ENCODE results near the gene TECR. TPM values are rescaled to one million over a fixed set of nuclear protein-coding genes. Genes with fewer than 3 reads are reported as not detected.
A peak's percentile ranks its signal among the peaks of the same experiment; 100 is the strongest.

The TECR gene
- total and polyA plus RNA-seq, 2 donors (not counting 3 experiments of a cell fraction or from before 2014, with no cell fraction given), result 109 to 193 TPM

DNA sequence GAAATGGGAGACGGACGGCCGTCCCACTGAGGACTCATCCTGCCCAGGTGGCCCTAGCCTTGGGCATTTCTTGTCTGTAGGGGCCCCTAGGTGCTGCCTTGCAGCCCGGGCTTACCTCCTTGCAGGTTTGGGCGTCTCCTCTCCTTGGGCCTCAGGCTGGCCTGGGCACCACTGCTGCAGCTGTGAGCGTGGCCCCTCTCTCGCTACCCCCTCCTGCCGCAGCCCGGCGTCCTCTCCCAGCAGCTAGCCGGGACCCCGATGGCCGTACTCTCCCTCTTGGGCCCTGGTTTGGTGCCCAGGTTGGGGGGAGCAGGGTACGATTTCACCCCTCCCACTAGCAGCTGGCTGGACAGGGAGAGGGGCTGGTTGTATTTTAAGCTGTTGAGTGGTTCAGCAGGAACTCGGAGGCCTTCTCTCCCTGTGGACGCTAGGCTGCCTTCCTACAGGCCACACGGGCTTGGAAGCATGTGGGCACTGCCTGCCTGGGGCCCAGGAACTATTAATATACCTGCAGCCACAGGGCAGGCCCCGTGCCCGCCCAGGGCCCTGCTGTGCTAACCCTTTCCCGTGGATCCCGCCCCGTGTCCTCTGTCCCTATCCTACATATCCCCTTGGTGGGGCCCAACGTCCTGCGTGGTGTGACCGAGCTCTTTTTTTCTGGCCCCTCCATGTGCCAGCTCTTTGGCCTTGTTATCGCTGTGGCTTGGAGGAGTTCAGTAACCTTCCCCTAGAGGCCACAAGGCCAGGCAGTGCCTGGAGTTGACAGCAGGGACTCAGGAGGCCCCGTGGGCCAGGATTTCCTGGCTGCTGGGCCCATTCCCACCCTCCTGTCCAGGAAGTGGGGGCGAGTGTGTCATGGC lies 30.8 kb downstream of the TECR start:
- FAIRE-seq, result no peak
- CTCF ChIA-PET, result no interaction called here
- Histone ChIP-seq H3K4me2 (ENCODE audit: insufficient read depth, low read length) (no peak overlapping the region), H3K4me3 (replicated peaks in 1 of 3; ENCODE audit: insufficient read depth in 1 of 3, low read depth in 1 of 3, low read length in 3 of 3) (no peak overlapping the region), H3K36me3 (ENCODE audit: control insufficient read depth in 2 of 2, extremely low read depth in 1 of 2, insufficient read depth in 2 of 2, low read length in 2 of 2) (peaks cover 0 to 3% of the 10 kb centered on the region in 2 experiments), H3K9me3 (replicated peaks; ENCODE audit: control insufficient read depth, insufficient read depth, low read length) (no peaks in the 10 kb centered on the region), H3K9ac (replicated peaks; ENCODE audit: extremely low read depth, insufficient read depth, low read length) (no peak overlapping the region), H3K9me1 (replicated peaks; ENCODE audit: control insufficient read depth, extremely low read depth, insufficient read depth, low read length) (no peaks in the 10 kb centered on the region), H3K27ac (ENCODE audit: insufficient read depth, low read depth, low read length) (peak overlapping the region; percentile 0), H3K27me3 (ENCODE audit: control insufficient read depth in 2 of 2, insufficient read depth in 2 of 2, low read length in 2 of 2) (no peaks in the 10 kb centered on the region), H3K4me1 (ENCODE audit: control insufficient read depth, extremely low read depth, insufficient read depth, low read length) (peaks cover 6% of the 10 kb centered on the region), H2AFZ (ENCODE audit: low read depth, low read length) (no peak overlapping the region), H4K20me1 (replicated peaks; ENCODE audit: control insufficient read depth, extremely low read depth, insufficient read depth, low read length) (no peaks in the 10 kb centered on the region), H3K79me2 (ENCODE audit: control insufficient read depth, insufficient read depth, low read length) (peaks cover 2% of the 10 kb centered on the region)
- POLR2A ChIA-PET, result no interaction called here
- dilution Hi-C loops (cut with MboI; ENCODE audit: extremely low pct_ligation_motif_present, low sequenced_read_pairs) (no loop called here), intact Hi-C loops (cut with micrococcal nuclease) (no loop called here)
- TF ChIP-seq, protein P1, sequence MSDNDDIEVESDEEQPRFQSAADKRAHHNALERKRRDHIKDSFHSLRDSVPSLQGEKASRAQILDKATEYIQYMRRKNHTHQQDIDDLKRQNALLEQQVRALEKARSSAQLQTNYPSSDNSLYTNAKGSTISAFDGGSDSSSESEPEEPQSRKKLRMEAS (IDR thresholded peaks at IDR 0.05; ENCODE audit: insufficient read depth, insufficient read length), result no peak
- no peak for TF ChIP-seq FOS (IDR thresholded peaks at IDR 0.05; ENCODE audit: borderline replicate concordance, insufficient read depth, low read length)
- no peak for TF ChIP-seq POLR2A (IDR thresholded peaks at IDR 0.05; ENCODE audit: low read depth, low read length)
- TF ChIP-seq MYC (IDR thresholded peaks at IDR 0.05; ENCODE audit: low read depth, low read length), result no peak
- TF ChIP-seq EZH2 (IDR thresholded peaks at IDR 0.05; ENCODE audit: borderline replicate concordance, low read depth, low read length, severe bottlenecking), result no peak
- no peak for TF ChIP-seq JUN (IDR thresholded peaks at IDR 0.05; ENCODE audit: borderline replicate concordance, insufficient read depth, insufficient read length, low read depth)
- TF ChIP-seq GATA2 (IDR thresholded peaks at IDR 0.05; ENCODE audit: insufficient read depth, insufficient read length, low read depth, low read length), result no peak
- TF ChIP-seq, protein P2, sequence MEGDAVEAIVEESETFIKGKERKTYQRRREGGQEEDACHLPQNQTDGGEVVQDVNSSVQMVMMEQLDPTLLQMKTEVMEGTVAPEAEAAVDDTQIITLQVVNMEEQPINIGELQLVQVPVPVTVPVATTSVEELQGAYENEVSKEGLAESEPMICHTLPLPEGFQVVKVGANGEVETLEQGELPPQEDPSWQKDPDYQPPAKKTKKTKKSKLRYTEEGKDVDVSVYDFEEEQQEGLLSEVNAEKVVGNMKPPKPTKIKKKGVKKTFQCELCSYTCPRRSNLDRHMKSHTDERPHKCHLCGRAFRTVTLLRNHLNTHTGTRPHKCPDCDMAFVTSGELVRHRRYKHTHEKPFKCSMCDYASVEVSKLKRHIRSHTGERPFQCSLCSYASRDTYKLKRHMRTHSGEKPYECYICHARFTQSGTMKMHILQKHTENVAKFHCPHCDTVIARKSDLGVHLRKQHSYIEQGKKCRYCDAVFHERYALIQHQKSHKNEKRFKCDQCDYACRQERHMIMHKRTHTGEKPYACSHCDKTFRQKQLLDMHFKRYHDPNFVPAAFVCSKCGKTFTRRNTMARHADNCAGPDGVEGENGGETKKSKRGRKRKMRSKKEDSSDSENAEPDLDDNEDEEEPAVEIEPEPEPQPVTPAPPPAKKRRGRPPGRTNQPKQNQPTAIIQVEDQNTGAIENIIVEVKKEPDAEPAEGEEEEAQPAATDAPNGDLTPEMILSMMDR (IDR thresholded peaks at IDR 0.05; ENCODE audit: extremely low read depth in 1 of 2, insufficient read depth in 1 of 2, low read depth in 1 of 2, low read length in 2 of 2), result no peak
- TF ChIP-seq POLR2AphosphoS5 (IDR thresholded peaks at IDR 0.05; ENCODE audit: insufficient read depth, low read depth, low read length), result no peak
- DNase-seq (ENCODE audit: low read depth, low spot score), result no peak
- BruUV-seq (replicated peaks), result no TSS peak
